GM21447 (cell line): ENCODE measurements around the gene SEC23A.
A peak's percentile ranks its signal among the peaks of the same experiment; 100 is the strongest.
"Not testable (repeated sequence)": the region's sequence is repeated elsewhere in the genome, so short reads cannot be mapped to it uniquely, and the experiment has no call there.

Experiments used
- ATAC-seq: cut with Tn5 transposase; IDR thresholded peaks from one replicate; pipeline ENCODE4 v1.9.1; 2021; ENCODE audit not compliant: unreplicated experiment

The SEC23A gene

DNA sequence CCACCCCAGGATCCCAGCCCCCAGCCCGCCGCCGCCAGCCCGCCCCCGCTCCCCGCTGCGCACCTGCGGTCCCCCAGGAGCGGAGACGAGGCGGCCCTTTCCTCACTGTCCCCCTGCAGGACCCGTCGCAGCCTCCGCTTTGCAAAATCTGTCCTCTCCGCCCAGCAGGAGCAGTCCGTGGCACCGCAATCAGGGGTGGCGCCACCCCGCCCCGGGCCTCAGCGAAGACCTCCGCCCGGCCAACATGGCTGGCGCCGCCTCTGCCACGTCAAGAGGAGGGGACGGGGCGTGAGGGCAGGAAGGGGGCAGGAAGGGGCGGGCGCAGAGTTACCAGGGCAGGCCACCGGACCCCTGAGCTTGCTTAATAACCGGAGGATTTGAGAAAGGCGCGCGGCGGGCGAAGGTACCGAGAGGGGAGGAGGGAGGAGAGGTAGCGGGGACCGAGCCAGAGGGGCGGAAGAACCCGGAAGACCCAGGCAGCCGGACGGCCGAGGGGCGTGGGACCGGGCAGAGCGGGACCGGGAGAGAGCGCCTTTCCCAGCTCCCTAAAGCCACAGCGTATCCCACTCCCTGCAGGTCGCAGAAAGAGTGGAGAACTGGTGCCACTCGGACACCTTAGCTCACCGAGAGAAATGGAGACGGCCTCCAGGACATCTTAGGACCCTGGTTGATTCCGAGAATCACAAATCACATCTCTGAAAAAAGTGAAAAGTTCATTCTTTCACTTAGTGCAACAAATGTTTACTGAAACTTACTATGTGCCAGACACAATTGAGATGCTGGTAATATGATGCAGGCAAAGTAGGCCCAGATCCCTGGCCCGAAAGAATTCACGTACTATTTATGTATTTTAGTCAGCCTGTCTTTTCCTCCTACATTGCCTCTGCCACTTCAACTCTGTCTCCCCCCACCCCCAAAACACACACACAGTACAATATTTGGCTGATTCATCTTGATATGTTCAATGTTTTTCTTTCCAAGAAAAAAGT, at the start of gene SEC23A:
SEC23A (minus strand) TSS at position 267 of the 989 bp plus-strand sequence. CDS start 7,117 bp downstream, outside the sequence.
- ATAC-seq, result peak; percentile 89

DNA sequence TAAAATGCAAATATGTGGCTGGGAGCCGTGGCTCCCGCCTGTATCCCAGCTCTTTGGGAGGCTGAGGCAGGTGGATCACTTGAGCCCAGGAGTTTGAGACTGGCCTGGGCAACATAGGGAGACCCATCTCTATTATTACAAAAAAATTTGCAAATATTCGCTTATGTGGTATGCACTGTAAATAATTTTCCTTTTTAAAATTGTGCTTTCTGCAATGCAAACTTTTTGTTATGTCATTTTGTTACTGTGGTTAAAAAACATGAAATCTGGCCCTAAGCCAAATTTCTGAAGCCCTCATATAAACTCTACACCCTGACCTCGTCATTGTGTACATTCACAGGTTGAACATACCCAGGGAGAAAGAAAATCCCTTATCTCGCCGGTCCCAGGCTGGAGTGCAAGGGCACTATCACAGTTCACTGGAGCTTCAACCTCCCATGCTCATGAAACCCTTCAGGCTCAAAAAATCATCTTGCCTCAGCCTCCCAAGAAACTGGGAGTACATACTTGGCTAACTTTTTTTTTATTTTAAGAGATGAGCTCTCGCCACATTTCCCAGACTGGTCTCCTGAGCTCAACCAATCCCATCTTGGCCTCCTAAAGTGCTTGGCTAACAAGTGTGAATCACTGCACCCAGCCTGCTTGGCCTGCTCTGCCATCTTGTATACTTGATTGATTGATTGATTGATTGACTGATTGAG, 42.4 kb upstream of the SEC23A start:
- ATAC-seq, result no peak

DNA sequence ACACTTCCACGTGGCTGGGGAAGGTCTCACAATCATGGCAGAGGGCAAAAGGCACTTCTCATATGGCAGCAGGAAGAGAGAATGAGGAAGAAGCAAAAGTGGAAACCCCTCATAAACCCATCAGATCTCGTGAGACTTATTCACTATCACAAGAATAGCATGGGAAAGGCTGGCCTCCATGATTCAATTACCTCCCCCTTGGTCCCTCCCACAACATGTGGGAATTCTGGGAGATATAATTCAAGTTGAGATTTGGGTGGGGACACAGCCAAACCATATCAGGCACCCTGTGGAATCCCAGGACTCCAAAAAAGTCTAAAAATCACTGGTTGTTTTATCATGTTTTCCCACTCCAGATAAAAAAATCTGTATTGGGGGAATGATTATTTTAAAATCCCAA, 40.2 kb upstream of the SEC23A start:
- ATAC-seq, result not testable (repeated sequence)

DNA sequence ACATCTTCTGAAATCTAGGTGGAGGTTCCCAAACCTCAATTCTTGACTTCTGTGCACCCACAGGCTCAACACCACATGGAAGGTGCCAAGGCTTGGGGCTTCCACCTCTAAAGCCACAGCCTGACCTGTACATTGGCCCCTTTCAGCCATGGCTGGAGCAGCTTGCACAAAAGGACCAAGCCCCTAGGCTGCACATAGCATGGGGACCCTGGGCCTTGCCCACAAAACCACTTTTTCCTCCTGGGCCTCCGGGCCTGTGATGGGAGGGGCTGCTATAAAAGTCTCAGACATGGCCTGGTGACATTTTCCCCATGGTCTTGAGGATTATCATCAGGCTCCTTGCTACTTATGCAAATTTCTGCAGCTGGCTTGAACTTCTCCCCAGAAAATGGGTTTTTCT, 38.6 kb upstream of the SEC23A start:
- not testable (repeated sequence) for ATAC-seq

DNA sequence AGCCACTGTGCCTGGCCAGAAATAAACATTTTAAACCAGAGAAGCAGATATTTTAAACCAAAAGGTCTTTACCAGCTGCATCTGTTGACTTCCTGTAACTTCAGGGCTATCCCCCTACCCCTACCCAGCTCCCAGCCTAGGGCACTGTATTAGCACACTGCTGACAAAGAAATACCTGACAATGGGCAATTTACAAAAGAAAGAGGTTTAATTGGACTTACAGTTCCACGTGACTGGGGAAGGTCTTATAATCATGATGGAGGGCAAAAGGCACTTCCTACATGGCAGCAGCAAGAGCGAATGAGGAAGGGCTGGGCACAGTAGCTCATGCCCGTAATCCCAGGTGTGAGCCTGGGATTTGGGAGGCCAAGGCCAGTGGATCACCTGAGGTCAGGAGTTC, 37.1 kb upstream of the SEC23A start:
- no peak for ATAC-seq

DNA sequence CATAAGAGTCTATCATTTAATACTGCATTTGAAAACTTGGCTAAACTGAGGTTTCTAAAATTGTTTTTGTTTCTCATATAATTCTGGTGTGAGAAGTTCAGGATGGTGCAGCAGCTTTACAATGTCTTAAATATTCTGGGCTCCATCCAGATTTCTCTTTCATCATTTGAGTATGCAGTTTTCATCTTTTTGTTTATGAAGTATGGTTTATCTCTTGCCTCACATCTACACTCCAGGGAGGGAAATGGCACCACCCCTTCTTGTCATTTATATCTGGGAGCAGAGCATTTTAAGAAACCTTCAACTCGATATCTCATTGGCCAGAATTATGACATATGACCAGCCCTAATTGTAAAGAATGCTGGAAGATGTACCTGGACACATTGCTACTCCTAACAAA, 35.4 kb upstream of the SEC23A start:
- ATAC-seq, result no peak

DNA sequence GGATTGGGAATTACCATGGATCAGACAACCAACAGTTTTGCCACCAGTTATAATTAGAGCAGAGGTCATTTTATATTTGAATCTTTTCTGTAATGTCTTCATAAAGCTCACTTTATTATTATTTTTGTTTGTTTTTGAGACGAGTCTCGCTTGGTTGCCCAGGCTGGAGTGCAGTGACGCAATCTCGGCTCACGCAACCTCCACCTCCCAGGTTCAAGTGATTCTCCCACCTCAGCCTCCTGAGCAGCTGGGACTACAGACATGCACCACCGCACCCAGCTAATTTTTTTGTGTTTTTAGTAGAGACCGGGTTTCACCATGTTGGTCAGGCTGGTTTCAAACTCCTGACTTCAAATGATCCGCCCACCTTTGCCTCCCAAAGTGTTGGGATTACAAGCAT, 34.8 kb upstream of the SEC23A start:
- ATAC-seq, result not testable (repeated sequence)

DNA sequence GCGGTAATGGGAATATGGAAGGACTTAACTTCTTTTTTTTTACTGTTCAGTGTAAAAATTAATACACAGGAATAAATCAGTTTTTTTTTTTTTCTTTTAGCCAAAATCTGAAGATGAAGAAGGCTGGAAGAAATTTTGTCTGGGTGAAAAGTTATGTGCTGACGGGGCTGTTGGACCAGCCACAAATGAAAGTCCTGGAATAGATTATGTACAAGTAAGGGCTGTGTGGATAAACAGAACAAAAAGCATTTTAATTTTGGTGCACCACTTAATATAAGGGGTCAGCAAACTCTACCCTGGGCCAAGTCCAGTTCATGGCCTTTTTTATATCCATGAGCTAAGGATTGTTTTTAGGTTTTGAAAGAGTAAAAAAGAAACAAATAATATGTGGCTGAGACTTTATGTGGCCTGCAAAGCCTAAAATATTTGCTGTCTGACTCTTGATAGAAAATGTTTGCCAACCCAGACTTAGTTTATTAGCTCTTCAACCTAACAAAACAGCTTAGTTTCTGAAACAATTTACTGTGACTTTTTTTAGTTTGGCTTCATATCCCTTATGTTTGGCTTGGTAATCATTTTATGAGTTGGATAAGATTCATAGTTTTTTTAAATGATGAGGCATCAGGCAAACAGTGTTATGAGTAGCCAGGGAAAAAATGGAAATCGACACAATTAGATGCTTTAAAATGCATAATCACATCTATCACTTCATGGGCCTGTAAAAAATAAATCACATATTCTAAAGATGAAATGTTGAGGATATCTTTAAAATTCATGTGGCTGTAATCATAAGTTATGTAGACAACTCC, 19.5 kb upstream of the SEC23A start:
- ATAC-seq, result no peak

DNA sequence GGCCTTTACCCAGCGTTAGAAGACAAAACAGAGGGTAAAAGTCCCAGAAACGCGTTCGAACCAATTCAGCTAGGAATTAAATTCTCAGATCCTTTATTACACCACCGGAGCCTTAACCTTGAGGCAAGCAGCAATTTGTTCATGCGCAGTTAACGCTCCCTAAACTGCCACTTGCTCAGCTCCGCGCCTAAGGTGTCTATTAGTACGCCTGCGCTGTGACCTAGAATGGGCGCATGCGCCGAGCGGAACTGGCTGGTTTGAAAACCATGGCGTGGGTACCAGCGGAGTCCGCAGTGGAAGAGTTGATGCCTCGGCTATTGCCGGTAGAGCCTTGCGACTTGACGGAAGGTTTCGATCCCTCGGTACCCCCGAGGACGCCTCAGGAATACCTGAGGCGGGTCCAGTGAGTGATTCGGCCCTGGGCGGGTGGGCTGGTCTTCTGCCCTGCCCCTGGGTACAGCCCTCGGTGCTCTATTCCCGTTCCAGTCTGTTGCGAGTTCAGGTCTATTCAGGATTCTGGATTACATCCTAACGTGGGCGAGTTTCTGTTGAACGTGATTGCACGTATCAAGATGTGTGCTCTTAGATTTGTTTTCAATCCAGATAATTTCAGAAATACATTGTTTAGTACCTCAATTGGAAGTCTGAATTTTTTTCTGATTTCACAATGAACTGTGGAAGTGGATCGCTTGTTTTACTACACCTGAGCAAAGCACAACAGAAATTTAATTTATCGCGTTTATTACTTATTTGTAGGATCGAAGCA, 11.2 kb upstream of the SEC23A start, which contains the start of gene GEMIN2:
GEMIN2 (plus strand) TSS at position 251 of the 766 bp plus-strand sequence; CDS start at position 267, 16 bp downstream.
- peak; percentile 86 for ATAC-seq

DNA sequence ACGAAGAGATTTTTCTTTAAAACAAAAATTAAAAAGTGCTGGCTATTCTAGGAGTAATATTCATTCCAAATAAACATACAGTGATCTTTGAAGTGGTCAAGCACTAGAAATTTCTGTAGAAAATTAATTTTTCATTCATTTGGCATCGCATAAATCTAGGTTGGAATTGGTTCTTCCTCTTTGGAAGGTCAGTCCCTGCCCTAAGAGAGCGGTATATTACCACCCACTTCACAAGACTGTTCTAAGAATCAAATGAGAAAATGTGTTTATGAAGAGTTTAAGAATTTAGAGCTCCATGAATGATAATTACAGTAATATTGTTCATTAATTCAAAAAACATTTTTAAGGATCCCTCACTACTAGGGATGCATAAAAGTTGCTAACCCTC, 10.6 kb upstream of the SEC23A start:
- ATAC-seq, result no peak

DNA sequence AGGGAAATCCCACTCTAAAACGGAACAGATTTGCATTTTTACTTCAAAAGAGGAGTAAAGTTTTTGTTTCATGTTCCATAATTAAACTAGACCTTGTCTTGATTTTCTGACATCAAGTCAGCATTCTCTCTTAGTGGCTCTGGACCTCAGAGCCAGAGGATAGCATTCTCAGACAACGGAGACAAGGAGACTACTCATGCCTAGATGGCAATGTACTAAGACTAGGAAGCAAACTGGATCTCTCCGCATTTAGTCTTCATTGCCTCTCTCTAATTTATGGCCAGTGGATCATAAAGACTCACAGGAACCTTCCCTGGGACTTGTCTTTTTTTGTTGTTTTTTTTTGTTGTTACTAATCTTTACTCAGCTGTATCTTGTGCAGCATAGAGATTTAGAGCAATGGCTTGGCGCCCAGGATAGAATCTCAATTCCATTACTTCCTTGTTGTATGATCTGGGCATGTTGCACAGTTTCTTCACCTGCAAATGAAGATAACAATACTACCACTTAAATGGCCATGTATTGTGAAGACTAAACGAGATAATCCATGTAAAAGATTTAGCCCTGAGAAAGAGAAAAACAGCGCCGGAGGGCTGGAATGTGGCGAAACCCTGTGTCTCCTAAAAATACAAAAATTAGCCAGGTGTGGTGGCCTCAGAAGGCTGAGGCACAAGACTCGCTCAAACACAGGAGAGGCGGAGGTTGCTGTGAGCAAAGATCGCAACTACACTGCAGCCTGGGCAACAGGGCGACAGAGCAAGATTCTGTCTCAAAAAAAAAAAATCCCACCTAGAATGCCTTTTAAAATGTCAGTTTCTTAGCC, 7.1 kb upstream of the SEC23A start:
- no peak for ATAC-seq

DNA sequence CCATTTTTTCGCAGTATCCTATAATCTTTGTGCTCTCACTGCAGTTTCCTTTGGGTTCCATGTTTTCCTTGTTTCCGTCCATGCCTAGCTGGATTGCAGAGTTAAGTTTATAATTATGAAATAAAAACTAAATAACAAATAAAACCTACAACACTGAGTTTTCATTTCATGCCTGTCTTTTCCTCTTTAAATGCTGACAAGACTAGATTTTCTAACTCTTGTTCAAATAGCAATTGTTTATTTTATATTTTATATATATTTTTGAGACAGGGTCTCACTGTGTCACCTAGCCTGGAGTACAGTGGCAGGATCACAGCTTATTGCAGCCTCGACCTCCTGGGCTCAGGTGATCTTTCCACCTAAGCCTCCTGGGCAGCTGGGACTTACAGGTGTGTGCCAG, 5.8 kb upstream of the SEC23A start:
- no peak for ATAC-seq

DNA sequence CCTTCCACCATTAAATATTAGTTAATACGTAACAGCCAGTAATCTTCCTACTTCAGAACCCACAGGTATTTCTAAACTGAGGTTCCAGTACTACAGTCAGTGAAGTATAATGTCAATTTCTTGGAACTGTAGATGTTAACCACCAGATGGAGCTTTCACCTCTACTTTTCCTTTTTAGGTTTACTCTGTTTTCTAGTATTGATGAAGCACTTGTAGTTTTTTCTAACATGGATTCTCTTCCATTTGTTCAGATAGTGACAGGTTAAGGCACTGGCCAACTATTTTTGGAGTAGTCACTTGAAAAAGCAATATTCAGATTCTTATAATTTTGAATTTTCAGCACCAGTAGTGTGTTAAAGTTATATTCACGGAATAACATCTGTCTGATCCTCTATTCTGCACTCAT, 4.6 kb upstream of the SEC23A start:
- peak; percentile 30 for ATAC-seq

DNA sequence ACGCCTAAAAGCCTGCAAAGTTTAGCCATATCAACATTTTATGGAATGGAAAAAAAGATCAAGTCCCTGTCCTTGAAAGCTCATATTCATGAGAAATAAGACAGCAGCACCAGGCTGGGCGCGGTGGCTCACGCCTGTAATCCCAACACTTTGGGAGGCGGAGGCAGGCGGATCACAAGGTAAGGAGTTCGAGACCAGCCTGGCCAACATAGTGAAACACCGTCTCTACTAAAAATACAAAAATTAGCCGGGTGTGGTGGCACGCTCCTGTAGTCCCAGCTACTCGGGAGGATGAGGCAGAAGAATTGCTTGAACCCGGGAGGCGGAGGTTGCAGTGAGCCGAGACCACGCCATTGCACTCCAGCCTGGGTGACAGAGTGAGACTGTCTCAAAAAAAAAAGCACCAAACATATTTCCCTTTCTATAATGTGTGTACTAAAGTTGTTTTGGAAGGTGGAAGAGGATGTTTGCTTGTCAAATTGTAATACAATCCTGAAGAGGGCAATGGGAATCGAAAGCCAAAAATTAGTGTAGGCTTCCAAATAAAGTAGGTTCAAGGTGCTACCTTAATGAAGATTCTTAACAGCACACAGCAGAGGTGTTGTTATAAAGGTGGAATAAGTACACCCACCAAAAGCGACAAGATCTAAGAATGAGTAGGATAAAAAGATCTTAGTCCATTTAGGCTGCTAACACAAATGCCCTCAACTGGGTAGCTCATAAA, 1.2 kb upstream of the SEC23A start:
- not testable (repeated sequence) for ATAC-seq

DNA sequence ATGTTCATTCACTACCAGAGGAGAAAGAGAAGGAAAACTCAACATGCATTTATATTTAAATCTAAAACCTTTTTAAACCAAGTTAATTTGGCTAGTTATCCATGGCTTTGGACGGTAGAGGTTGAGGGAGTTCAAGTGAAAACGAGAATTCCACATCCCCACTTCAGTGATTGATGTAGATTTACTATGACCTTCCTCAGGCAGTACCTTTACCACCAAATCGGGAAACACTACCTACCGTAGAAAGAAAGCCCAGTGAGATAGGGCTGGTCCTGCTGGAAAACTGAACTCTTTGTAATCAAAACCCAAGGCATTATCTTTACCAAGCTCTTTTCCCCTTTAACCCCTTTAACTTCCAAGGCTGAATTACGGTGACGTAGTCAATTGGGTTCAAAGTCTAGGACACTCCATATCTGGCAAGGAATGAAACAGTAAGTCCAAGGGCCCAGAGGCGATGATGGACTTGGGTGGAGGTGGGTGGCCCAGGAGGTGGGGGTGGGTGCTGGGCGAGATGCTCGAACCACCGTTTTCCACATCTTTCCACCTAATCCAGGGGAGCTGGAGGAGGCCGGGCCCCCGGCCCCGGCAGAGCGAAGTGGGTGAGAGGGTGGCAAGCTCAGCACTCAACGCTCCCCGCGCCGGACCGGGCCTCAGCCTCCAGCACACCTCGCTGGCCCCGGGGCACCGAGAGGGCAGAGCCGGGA, 618 bp downstream of the SEC23A start:
- ATAC-seq, result peak; percentile 21

DNA sequence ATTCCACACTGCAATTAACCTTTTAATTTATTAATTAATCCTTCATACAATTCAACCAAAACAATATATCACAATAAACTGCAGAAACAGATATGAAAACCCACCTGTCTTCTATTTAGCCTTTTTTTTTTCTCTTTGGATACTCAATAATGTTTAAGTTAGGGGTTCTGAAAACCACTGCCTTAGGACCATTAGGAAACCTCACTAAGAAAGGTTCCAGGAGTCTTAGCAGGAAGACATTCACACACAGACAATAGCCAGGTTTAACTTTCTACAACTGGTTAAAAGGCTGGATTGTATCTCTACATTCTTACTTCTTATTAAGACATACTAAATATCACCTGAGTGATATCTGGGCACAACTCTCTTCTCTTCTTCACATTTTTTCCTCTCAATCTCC, 3.3 kb downstream of the SEC23A start:
- ATAC-seq, result no peak

DNA sequence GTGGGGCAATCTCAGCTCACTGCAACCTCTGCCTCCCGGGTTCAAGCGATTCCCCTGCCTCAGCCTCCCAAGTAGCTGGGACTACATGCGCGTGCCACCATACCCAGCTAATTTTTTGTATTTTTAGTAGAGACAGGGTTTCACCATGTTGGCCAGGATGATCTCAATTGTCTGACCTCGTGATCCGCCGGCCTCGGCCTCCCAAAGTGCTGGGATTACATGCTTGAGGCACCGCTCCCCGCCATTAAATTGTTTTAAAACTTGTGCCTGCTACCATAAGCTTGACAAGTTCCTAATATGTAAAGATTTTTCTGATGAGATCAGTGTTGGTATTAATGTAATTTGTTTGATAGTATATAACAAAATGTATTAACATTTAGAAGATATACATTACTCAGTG, 3.8 kb downstream of the SEC23A start:
- not testable (repeated sequence) for ATAC-seq

DNA sequence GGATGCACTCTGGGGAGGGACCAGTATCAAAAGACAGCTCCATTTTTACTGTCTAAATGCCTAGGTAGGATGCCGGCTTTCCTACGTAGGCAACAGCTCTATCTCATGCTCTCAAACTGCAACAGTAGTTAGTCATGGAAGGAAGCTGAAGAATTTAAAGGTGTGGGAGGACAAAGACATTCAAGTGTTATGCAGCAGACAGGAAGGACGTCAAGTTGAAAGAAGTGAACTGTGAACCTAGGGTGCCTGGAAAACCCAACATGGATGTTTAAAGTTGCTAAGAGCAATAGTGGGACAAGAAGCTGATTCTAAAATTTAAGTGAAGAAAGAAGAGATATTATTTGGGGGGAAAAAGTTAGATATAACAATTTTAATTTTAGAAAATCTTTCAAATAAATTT, 5.9 kb downstream of the SEC23A start:
- ATAC-seq, result no peak
